SH-SY5Y (cell line): Measurements from ENCODE around the gene SCYGR3.

Experiments
- GATA2 ChIP-seq: IDR thresholded peaks from 2 replicates; pipeline ENCODE4 v1.6.1; 2011; ENCODE audit warnings: mild to moderate bottlenecking, low read depth, low read length
- GATA3 ChIP-seq: IDR thresholded peaks from 2 replicates; pipeline ENCODE4 v1.6.1; 2011; ENCODE audit warnings: low read depth, mild to moderate bottlenecking, low read length, moderate library complexity

SCYGR3 gene

GRCh38 chr2:227597998-227598397 lies 16.6 kb downstream of the SCYGR3 start:
- no peak for TF ChIP-seq GATA3
- no peak for TF ChIP-seq GATA2

- TF ChIP-seq GATA2 (no peak), GATA3 (no peak)
Measured at GRCh38 chr2:227597036-227597435, 17.6 kb downstream of the SCYGR3 start.

- TF ChIP-seq GATA3 (no peak), GATA2 (no peak)
Measured at GRCh38 chr2:227595797-227596196, 18.8 kb downstream of the SCYGR3 start.

GRCh38 chr2:227592694-227593387 lies 21.8 kb downstream of the SCYGR3 start:
- TF ChIP-seq GATA3 = no peak
- TF ChIP-seq GATA2 = no peak

- no peak for TF ChIP-seq GATA3
- no peak for TF ChIP-seq GATA2
Measured at GRCh38 chr2:227582369-227582768, 32.3 kb downstream of the SCYGR3 start.

GRCh38 chr2:227579791-227580190 lies 34.8 kb downstream of the SCYGR3 start:
- no peak for TF ChIP-seq GATA3
- no peak for TF ChIP-seq GATA2

- TF ChIP-seq GATA2 (no peak), GATA3 (no peak)
Measured at GRCh38 chr2:227578642-227579041, 36.0 kb downstream of the SCYGR3 start.

GRCh38 chr2:227577555-227577954 lies 37.1 kb downstream of the SCYGR3 start:
- no peak for TF ChIP-seq GATA3
- TF ChIP-seq GATA2 = no peak

- TF ChIP-seq GATA2 (no peak), GATA3 (no peak)
Measured at GRCh38 chr2:227576812-227577211, 37.8 kb downstream of the SCYGR3 start.

GRCh38 chr2:227576110-227576509 lies 38.5 kb downstream of the SCYGR3 start:
- TF ChIP-seq GATA2 (no peak), GATA3 (no peak)

GRCh38 chr2:227570615-227571014 lies 44.0 kb downstream of the SCYGR3 start:
- TF ChIP-seq GATA3 (no peak), GATA2 (no peak)

GRCh38 chr2:227568852-227569169 lies 45.8 kb downstream of the SCYGR3 start:
- no peak for TF ChIP-seq GATA2
- TF ChIP-seq GATA3 = no peak

GRCh38 chr2:227566012-227566411 lies 48.6 kb downstream of the SCYGR3 start:
- TF ChIP-seq GATA2 = no peak
- no peak for TF ChIP-seq GATA3

GRCh38 chr2:227565080-227565479 lies 49.6 kb downstream of the SCYGR3 start:
- TF ChIP-seq GATA3 (no peak), GATA2 (no peak)
